ENCODE results near the gene NCOA1.
"Not testable (repeated sequence)": the region's sequence is repeated elsewhere in the genome, so short reads cannot be mapped to it uniquely, and the experiment has no call there.

NCOA1 gene

GRCh38 chr2:24761866-24762265 lies 270.8 kb downstream of the NCOA1 start:
- no peak for DNase-seq

GRCh38 chr2:24762518-24762917 lies 271.5 kb downstream of the NCOA1 start:
- DNase-seq, result no peak

- DNase-seq, result no peak
These were observed 272.8 kb downstream of the NCOA1 start for GRCh38 chr2:24763843-24764242.

- DNase-seq, result no peak
These were observed 275.6 kb downstream of the NCOA1 start for GRCh38 chr2:24766609-24767008.

DNA sequence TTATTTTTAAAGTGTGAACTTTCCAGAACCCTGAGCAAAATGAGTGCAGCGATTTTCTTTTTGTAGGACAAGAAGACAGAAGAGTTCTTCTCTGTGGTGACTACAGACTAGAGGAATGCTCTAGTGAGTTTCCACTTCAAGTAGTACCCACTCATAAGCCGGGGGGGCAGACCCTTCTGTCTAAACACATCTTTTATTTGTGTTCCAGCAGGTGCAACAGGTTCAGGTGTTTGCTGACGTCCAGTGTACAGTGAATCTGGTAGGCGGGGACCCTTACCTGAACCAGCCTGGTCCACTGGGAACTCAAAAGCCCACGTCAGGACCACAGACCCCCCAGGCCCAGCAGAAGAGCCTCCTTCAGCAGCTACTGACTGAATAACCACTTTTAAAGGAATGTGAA lies 277.0 kb downstream of the NCOA1 start:
- DNase-seq, result no peak

- no peak for DNase-seq
These were observed 277.5 kb downstream of the NCOA1 start for GRCh38 chr2:24768601-24769000.

GRCh38 chr2:24771061-24771460 lies 280.0 kb downstream of the NCOA1 start:
- DNase-seq, result no peak

GRCh38 chr2:24771764-24772586 lies 280.9 kb downstream of the NCOA1 start:
- no peak for DNase-seq

GRCh38 chr2:24774373-24774772 lies 283.3 kb downstream of the NCOA1 start:
- DNase-seq, result no peak

DNA sequence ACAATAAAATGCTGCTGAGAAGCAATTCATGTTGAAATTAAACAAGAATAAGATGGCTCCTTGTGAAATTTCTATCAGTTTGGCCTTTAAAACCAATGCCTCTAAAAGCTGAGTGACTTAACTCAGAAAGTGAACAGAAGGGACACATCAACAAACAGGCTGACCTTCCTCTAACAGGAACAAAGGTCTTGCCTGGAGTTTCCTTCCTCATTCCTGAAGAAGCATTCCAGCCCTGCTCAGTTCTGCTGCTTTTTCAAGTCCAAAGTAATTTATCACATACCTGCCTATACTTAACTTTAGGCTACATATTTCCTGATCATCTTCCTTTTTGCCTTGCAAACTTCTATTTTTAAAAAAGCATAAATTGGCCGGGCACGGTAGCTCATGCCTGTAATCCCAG lies 288.1 kb downstream of the NCOA1 start:
- no peak for DNase-seq

DNA sequence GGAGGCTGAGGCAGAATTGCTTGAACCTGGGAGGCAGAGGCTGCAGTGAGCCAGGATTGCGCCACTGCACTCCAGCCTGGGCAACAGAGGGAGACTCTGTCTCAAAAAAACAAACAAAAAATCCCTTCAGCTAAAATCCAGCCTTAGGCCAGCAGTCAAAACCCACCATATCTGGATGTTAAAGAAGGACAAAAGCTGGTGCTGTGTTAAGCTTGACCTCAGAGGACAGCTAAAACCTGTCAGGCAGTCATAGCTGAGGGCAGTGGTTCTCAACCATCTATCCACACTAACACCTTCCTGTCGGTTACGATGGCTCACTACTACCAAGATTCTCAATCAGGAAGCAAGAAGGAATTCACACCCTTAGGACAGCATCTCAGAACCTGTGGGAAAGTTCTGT lies 292.6 kb downstream of the NCOA1 start:
- DNase-seq, result no peak

GRCh38 chr2:24785671-24786321 lies 294.7 kb downstream of the NCOA1 start:
- DNase-seq, result peak; percentile 9

DNA sequence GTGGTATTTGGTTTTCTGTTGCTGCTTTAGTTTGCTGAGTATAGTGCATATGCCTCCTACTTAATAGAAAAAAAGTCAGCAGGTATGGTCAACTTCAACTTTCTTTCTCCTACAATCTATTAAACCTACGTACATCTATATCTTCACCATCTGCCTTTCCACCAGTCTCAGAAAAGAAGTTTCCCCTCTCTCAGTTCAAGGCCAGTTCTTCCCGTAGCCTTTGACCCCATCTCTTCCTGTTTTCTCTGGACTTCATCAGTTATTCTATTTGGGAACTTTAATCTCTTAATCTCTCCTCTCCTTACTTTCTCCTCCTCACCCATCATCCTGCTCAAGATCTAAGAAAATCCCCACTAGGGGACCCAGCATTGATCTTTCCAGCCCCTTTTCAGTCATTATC lies 296.5 kb downstream of the NCOA1 start:
- DNase-seq, result no peak

- no peak for DNase-seq
These were observed 297.8 kb downstream of the NCOA1 start for GRCh38 chr2:24788816-24789215.

DNA sequence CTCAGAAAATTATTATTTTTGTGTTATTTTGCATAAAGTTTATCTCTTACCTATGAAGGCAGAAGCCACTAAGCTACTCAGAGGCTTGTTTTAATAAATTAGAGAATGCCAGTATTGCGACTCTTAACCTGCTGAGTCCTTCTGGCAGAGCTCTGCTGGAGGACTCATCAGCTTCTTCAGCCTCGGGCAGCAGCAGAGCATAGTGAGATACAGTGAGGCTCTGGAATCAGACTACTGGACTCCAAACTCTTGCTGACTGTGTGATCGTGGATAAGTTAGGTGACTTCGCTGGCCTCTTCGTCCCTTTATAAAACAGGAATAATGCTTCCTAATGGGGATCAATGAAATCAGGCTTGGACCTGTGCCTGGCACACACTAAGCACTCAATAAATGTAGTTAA lies 300.4 kb downstream of the NCOA1 start:
- DNase-seq, result no peak

DNA sequence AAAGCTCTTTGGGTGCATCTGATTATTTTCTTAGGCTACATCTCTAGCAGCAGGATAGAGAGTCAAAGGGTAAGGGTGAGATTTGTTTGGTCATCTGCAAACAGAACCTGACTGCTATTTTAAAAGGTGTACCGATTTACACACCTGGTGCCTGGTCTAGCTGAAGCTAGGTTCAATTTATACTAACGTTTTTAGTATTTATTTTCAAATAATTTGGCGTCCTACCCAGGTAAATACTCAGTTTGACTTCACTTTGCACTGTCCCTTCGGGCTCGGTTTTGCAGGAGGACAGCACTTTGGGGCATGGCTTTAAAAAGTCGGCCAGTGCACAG lies 301.5 kb downstream of the NCOA1 start:
- peak; percentile 48 for DNase-seq

DNA sequence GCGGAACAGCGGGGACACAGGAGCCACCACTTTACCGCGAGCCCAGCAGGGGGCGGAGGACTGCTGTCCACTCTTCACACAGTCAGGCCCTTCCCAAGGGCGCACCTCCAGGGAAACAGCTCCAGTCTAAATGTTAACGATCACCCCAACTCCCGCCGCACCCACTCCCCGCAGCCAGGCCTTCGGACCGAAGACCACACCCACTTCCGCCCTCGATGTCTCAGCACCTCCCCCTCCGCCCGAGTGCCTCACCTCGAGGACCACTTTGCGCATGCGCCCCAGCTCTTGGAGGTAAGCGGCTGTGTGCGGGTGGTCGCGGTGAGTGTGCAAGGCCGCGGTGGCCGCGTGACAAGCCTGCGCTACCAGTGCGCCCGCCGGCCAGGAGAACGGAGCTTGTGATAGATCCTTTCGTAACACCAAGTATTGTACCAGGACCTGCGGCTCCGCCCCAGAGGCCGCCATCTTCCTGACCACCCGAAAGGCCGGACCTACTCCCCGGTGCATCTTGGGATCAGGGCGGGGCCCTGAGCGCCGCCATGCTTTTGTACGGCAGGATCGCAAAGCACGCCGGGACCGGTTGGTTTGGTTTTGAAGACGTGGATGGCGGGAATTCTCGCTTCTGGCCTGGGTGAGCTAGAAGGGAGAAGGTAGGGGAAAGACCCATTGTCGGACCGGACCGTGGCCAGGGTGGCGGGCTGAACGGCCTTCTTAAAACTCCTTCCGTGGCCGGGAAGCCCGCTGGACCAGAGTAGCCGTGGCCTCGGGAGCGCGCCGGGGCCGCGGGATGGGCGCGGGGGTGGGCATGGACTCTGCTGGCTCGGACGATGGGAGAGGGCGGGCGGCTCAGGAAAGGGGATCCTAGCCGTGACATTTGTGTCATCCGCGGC lies 302.1 kb downstream of the NCOA1 start, which contains the start of the genes CENPO and PTRHD1:
Gene CENPO, plus strand, starts transcription at position 552 of the 887 bp plus-strand sequence. CDS start 495 bp downstream, outside the sequence.
Gene PTRHD1, minus strand, starts transcription at position 518 of the 887 bp plus-strand sequence. Its CDS starts 14 bp downstream, at position 504.
- DNase-seq, result peak; percentile 95

DNA sequence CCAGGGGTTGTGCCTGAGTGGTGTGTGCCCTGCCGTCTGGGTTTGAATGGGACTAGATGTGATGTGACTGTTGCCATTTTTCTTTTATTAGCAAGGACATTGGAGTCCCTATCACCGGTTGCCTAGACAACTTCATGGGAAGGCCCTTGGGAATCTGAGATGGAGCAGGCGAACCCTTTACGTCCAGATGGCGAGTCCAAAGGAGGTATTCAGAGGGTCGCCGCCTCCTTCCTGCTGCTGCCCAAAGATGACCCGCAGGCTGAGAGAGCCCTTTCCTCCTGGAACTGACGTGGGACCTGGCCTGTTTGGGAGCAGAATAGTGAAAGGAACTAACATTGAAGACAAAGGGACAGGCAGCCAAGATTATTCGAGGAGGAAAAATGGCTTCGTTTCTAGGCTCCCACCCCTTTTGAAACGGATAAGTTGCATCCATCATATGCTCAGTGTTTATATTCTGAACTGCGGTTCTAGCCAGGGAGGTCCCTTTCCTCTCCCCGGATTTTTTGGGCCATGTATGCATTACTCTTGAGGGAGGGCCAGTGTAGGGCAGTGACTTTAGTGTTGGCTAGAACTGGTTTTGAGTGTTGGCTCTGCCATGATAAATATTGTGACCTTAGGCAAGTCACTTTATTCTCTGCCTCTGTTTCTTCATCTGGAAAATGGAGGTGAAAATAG lies 302.8 kb downstream of the NCOA1 start:
- DNase-seq, result peak; percentile 74

DNA sequence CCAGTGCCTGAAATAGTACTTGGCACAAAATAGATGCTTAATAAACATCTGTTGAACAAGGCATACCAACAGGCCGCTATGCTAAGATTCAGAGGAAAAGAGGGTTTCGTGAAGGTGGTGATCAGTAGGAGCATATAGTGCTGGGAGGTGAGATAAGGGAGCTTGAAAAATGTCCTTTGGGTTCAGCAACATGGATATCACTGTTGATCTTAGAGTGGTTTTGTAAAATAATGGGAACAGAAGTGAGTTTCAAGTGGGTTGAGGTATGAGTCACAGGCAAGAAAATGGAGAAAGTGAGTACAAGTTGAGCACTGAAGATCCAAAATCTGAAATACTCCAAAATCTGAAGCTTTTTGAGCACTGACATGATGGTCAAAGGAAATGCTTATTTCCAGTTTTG lies 306.6 kb downstream of the NCOA1 start:
- no peak for DNase-seq

DNA sequence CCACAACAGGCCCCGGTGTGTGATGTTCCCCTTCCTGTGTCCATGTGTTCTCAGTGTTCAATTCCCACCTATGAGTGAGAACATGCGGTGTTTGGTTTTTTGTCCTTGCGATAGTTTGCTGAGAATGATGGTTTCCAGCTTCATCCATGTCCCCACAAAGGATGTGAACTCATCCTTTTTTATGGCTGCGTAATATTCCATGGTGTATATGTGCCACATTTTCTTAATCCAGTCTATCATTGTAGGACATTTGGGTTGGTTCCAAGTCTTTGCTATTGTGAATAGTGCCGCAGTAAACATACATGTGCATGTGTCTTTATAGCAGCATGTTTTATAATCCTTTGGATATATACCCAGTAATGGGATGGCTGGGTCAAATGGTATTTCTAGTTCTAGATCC lies 309.4 kb downstream of the NCOA1 start:
- not testable (repeated sequence) for DNase-seq

DNA sequence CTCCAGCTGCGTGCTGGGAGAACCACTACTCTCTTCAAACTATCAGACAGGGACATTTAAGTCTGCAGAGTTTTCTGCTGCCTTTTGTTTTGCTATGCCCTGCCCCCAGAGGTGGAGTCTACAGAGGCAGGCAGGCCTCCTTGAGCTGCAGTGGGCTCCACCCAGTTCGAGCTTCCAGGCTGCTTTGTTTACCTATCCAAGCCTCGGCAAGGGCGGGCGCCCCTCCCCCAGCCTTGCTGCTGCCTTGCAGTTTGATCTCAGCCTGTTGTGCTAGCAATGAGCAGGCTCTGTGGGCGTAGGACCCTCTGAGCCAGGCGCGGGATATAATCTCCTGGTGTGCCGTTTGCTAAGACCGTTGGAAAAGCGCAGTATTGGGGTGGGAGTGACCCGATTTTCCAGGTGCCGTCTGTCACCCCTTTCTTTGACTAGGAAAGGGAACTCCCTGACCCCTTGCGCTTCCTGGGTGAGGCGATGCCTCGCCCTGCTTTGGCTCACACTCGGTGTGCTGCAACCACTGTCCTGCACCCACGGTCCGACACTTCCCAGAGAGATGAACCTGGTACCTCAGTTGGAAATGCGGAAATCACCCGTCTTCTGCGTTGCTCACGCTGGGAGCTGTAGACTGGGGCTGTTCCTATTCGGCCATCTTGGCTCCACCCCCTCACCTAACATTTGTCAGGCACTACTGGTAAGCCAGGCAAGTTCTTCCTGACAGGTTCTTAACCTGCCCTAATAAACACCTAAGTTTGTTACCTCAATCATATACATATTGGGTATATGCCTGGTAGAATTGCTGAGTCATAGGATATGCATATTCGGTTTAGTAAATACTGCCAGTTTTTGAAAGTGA lies 315.0 kb downstream of the NCOA1 start:
- DNase-seq, result peak; percentile 55

DNA sequence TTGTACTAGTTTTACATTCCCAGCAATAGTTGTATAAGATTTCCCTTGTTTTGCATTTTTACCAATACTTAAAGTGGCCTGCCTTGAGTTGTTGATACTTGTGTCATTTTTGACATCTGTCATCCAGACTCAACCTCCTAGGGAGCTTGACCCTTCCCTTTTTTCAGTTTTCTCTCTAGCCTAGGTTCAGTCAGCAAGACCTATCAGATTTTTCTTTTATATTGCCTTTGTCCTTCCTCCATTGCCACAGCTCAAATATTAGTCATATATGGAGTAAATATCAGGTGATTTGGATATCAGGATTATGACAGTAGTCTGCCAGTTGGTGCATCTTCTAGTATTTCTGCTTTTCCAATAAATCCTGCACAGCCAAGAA lies 315.6 kb downstream of the NCOA1 start:
- no peak for DNase-seq

All from NCI-H69 (cell line).